GM19023 (cell line): ENCODE results near the gene PCAT6.
"Not testable (repeated sequence)": the region's sequence is repeated elsewhere in the genome, so short reads cannot be mapped to it uniquely, and the experiment has no call there.

Experiments used
- ATAC-seq: cut with Tn5 transposase; IDR thresholded peaks from one replicate; pipeline ENCODE4 v1.9.1; 2021; ENCODE audit warnings: mild to moderate bottlenecking, moderate library complexity; ENCODE audit not compliant: unreplicated experiment

Gene PCAT6

GRCh38 chr1:202810615-202811295 lies at the start of gene PCAT6:
TSS of gene PCAT6 (plus strand) at chr1:202810954.
- peak; percentile 80 for ATAC-seq

GRCh38 chr1:202762019-202762418 lies 48.7 kb upstream of the PCAT6 start:
- ATAC-seq = no peak

GRCh38 chr1:202765721-202766120 lies 45.0 kb upstream of the PCAT6 start:
- ATAC-seq = no peak

DNA sequence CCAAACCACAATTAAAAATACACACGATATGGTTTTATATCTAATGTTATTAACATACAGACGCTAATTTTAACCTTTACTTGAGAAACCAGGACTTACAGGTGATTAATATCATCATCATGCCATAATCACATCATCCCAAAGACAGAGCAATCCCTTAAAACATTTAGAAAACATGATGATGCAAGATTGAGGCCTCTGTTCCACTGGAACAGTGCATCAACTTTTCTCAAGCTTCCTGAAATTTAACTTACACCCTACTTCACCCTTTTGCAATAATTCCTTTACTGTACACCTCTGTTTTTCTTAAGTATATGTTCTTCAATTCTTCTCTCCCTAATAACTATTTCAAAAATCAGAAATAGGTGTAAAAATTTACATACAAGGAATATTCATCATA lies 40.6 kb upstream of the PCAT6 start:
- ATAC-seq = no peak

DNA sequence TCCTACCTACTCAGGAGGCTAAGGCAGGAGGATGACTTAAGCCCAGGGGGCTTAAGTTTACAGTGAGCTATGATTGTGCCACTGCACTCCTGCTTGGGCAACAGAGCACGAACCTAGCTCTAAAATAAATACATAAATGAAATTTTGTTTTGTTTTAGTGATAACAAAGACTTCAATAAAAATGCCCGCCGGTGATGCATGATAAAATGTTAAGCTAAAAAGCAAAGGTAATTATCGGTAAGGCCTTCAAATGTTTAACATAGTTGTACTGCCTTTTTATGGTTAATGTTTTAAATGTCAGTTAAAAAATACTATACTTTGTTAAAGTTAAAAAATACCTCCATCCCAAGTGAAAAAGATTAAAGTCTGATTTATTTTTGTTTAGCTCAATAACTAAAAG lies 29.6 kb upstream of the PCAT6 start:
- no peak for ATAC-seq

- ATAC-seq = no peak
Observed at GRCh38 chr1:202786804-202787203, 23.9 kb upstream of the PCAT6 start.

DNA sequence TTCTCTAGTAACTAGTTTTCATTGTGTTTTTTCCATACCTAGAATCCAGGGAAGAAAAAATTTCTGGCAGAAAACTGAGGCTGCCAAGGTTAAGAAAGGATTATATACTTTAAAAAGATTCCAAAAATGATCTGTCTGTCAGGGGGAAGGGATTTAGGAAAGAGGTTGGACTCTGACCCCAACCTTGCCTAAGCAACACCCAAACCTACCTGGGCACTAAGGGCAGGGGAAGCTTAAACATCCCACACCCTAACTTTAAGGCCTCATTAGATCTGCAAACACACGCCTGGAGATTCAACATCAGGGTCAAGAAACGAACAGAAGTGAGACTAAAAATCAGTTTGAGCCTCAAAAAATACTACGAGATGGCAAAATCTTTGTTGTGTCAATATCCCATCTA lies 22.0 kb upstream of the PCAT6 start:
- ATAC-seq = no peak

- ATAC-seq = no peak
Observed at GRCh38 chr1:202791077-202791747, 19.5 kb upstream of the PCAT6 start.

DNA sequence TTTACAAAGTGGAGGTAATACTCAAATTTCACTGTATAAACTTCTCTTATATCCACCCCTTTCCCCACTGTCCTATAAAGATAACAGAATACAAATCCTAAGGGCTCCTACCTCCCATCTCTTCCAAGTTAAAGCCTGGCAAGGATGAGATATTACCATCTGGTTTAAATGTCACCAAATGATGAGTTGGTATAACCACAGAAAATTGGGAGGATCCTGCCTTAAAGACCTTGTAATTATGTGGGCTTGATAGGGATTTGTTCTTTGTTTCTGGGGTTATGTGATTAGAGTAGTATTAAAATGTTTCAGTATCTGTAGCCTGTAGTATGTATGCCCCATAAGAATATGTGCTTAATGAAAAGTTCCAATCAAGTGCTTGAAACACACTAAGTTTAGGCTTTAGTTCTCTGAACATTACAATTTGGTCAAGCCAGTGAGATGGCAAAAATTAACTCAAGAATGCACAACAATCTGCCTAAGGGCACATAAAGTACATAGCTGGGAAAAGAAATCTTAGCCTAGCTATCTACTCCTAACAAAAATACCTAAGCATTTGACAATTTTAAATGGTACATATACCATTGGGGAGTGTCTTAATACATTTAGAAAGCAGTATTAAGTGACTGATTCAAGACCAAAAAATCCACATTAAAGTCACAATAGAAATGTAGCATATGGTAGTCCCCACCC lies 16.6 kb upstream of the PCAT6 start:
- ATAC-seq = no peak

- not testable (repeated sequence) for ATAC-seq
Observed at GRCh38 chr1:202794931-202795330, 15.8 kb upstream of the PCAT6 start.

DNA sequence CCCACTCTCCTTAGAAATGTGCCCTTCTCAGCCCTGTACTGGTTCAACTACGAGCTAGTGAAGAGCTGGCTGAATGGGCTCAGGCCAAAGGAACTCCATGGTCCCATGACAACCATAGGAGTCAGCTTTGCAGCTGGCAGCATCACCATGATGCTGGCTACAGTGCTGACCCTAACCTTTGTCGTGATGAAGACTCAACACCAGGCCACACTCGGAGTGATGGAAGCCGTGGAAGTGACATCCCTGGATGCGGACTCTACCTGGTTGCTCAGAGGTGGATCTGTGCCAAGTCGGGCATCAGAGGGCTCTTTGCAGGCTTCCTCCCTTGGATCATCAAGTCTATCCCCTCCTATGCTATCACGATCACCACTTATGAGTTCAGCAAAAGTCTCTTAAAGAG lies 14.1 kb upstream of the PCAT6 start:
- ATAC-seq = no peak

- ATAC-seq = no peak
Observed at GRCh38 chr1:202798260-202798659, 12.5 kb upstream of the PCAT6 start.

DNA sequence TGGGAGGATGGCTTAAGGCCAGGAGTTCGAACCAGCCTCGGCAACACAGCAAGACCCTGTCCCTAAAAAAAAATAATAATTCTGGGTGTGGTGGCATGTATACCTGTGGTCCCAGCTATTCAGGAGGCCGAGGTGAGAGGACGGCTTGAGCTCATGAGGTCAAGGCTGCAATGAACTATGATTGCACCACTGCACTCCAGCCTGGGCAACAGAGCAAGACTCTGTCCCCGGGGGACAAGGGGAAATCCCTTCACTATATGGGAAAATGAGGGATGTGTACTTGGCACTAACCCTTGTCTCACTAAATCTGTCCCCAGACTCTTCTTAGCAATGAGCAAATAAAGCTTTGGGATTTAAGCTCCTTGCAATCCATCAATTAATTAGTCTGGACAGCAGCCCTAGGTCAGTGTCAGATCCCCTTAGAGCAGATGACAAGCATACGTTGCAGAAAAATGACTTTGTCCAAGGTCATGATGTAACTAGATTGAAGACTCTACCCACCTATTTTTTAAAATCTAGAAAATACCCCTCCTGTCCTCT lies 11.9 kb upstream of the PCAT6 start:
- ATAC-seq = no peak

- ATAC-seq = no peak
Observed at GRCh38 chr1:202800742-202801141, 10.0 kb upstream of the PCAT6 start.

DNA sequence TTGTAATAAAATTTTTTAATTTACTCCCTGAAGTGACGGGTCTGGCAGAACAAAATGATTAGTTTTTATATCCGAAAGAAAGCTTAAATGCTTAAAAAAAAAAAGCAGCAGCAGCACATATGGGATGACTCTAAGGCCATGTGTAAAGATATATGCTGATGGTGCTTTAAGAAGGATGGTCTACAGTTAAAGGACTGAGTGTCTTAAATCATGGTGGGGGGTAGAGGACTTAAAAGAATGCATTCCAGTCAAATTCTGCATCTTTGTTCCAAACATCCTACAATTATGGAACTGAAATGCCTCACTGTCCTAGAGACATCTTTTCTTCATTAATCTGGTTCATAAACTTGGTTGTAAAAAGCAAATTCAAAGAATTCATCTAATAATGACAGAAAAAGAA lies 9.6 kb upstream of the PCAT6 start:
- no peak for ATAC-seq

DNA sequence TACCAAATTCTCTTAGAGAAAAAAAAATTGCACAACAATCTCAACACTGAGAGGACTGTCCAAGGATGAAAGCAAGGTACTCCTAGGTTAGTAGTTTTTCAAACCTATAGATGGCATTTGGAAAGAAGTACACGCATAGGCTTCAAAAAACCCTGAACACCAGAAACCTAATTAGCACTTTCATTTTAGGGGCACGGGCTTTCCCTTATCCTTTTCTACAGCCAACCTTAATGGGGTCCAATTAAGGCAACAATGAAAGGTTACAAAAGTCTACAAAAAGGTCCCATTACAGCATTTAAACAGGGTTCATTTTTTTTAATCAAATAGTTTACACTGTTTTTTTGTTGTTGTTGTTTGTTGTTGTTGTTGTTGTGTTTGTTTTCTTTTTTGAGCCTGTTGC lies 8.7 kb upstream of the PCAT6 start:
- ATAC-seq = no peak

GRCh38 chr1:202802998-202803932 lies 7.5 kb upstream of the PCAT6 start:
- no peak for ATAC-seq

- ATAC-seq = no peak
Observed at GRCh38 chr1:202804126-202804525, 6.6 kb upstream of the PCAT6 start.

- no peak for ATAC-seq
Observed at GRCh38 chr1:202805886-202806844, 4.6 kb upstream of the PCAT6 start.
